Activated CD4-positive, alpha-beta T cell treated with anti-CD3 and anti-CD28 coated beads, Interleukin-2, Interleukin-6, amounts not matched to agents 100 ng/mL and 50 ng/mL, durations not matched to agents 16 hours and 8 hours (primary cell): Measurements from ENCODE around the gene ORM1.
A peak's percentile ranks its signal among the peaks of the same experiment; 100 is the strongest.
"Not testable (repeated sequence)": the region's sequence is repeated elsewhere in the genome, so short reads cannot be mapped to it uniquely, and the experiment has no call there.

Source experiments
- DNase-seq: peaks from one replicate; pipeline ENCODE4 v3.0.0-alpha.2; 2020

Gene ORM1

GRCh38 chr9:114308361-114308950 lies 14.4 kb upstream of the ORM1 start:
- no peak for DNase-seq

DNA sequence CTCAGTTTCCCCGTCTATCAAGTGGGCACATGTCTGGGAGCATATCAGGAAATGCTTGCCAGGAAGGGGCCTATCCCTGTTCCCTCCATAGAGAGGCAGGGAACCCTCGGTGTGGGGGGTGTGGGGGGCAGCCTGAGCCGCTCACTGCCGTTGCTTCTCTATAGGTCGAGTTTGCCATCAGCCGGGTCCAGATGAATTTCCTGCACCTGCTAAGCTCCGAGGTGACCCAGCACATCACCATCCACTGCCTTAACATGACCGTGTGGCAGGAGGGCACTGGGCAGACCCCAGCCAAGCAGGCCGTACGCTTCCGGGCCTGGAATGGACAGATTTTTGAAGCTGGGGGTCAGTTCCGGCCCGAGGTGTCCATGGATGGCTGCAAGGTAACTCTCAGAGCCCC lies 13.8 kb upstream of the ORM1 start:
- DNase-seq = no peak

DNA sequence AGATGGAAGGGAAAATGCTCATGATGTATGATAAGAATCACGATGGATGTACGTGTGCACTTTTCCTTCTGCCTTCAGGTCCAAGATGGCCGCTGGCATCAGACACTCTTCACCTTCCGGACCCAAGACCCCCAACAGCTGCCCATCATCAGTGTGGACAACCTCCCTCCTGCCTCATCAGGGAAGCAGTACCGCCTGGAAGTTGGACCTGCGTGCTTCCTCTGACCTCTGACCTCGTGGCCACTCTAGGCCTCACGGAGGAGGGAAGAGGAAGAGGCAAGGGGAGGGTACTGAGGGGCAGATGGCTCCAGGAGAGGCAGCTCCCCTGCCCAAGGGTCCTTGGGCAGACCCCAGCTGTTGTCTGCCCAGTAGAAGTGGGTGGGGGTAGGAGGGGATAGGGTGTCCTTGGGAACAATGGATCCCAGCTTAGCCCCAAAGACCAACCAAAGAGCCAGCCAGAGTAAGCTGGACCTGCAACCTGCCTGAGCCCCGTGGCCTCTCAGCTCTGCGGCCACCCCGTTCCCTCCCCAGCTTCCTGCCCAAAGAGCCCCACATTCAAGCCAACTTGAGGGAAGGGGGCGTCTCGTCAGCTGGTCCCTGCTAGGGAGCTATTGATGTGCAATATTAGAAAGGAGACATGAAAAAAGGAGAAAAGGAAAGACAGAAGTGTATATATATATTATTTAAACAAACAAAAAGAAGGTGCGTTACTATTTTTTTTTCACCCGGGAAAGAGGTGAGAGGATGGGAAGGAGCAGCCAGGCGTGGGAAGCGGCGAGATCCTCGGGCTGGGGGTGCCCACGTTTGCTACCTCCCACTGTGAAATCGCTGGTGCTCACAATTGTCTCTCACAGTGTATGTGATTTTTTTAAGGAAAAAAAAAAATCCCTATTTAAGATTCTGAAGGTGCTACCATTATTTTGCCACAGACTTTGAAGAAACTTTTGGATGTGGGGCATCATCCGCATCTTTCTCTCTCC lies 12.1 kb upstream of the ORM1 start:
- DNase-seq = no peak

GRCh38 chr9:114311571-114312512 lies 11.1 kb upstream of the ORM1 start:
- no peak for DNase-seq

DNA sequence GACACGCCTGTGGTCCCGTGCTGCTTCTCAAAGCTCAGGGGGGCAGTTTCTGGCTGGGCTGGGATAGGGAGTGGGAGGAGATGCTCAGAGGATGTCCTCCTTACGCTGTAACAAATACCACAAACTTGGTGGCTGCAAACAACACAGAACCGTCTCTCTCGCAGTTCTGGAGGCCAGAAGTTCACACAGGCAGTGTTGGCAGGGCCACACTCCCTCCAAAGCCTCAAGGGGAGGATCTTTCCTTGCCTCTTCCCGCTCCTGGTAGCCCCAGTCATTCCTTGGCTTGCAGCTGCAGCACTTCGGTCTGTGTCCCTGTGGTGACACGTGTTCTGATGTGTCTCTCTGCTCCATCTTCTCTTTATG lies 10.4 kb upstream of the ORM1 start:
- no peak for DNase-seq

GRCh38 chr9:114313186-114313585 lies 9.7 kb upstream of the ORM1 start:
- no peak for DNase-seq

DNA sequence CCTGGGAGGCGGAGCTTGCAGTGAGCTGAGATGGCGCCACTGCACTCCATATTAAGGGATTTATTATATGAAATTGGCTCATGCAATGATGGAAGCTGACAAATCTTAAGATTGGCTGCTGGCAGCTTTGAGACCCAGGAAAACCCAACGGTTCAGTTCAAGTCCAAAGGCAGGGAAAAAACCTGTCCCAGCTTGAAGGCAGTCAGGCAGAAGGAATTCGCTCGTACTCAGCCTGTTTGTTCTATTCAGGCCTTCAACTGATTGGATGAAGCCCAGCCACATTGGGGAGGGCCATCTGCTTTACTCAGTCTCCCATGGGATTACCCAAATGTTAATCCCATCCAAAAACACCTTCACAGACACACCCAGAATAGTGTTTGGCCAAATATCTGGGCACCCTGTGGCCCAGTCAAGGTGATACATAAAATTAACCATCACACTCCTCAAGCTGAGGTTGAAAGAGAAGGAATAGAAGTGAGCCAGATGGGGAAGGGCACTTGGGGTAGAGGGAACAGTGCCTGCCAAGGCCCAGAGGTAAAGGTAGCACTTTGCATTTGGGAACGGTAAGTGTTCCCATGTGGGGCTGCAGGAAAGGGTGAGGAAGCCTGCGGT lies 8.5 kb upstream of the ORM1 start:
- DNase-seq = no peak

GRCh38 chr9:114314881-114315722 lies 7.8 kb upstream of the ORM1 start:
- no peak for DNase-seq

GRCh38 chr9:114315723-114316363 lies 7.1 kb upstream of the ORM1 start:
- no peak for DNase-seq

- DNase-seq = no peak
Observed at GRCh38 chr9:114316605-114317230, 6.2 kb upstream of the ORM1 start.

DNA sequence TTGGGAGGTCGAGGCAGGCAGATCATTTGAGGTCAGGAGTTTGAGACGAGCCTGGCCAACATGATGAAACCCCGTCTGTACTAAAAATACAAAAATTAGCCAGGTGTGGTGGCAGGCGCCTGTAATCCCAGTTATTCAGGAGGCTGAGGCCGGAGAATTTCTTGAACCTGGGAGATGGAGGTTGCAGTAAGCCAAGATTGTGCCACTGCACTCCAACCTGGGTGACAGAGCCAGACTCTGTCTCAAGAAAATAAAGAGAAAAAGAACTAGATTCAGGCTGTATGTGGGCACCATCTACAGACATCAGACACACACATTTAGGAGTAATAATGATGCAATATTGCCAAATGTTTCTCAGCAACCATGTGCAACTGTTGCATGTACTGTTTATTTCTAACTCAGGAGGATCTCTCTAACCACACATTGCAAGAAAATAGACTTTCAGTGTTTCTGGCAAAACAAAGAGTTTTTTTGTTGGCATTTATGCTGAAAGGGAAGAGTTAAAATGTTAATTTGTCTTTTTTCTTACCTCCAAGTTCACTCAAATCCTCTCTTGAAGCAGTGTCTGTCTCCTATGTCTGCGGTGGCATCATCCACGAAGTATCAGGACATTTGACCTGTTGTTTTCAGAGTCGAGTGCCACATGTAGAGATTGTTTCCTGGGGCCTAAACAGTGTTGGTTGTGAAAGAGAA lies 5.1 kb upstream of the ORM1 start:
- peak; percentile 27 for DNase-seq

- no peak for DNase-seq
Observed at GRCh38 chr9:114318416-114318815, 4.5 kb upstream of the ORM1 start.

GRCh38 chr9:114319147-114319546 lies 3.8 kb upstream of the ORM1 start:
- no peak for DNase-seq

GRCh38 chr9:114320710-114321109 lies 2.2 kb upstream of the ORM1 start:
- not testable (repeated sequence) for DNase-seq

DNA sequence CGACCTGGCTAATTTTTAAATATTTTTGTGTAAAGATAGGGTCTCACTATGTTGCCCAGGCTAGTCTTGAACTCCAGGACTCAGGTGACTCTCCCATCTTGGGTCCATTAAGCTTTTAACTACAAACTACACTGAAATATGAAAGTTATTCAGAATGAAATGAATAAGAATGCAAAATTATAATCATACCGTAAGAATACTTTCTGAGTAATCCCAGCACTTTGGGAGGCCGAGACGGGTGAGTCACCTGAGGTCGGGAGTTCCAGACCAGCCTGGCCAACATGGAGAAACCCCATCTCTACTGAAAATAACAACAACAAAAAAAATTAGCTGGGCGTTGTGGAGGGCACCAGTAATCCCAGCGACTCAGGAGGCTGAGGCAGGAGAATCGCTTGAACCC lies 1.1 kb upstream of the ORM1 start:
- DNase-seq = peak; percentile 54

- DNase-seq = not testable (repeated sequence)
Observed at GRCh38 chr9:114322160-114322818, 609 bp upstream of the ORM1 start.

DNA sequence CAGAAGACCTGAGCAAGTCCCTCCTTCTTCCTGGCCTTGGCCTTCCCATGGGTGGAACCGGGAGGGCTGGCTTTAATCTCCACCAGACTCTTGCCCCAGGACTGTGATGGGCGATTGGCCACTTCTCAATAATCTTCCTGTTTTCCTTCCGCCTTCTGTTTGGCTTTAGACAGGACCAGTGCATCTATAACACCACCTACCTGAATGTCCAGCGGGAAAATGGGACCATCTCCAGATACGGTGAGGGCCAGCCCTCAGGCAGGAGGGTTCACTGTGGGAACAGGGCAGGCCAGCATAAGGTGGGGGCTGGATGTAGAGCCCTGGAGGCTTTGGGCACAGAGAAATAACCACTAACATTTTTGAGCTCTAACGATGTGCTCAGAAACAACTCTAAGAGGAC lies 951 bp downstream of the ORM1 start:
- DNase-seq = not testable (repeated sequence)

DNA sequence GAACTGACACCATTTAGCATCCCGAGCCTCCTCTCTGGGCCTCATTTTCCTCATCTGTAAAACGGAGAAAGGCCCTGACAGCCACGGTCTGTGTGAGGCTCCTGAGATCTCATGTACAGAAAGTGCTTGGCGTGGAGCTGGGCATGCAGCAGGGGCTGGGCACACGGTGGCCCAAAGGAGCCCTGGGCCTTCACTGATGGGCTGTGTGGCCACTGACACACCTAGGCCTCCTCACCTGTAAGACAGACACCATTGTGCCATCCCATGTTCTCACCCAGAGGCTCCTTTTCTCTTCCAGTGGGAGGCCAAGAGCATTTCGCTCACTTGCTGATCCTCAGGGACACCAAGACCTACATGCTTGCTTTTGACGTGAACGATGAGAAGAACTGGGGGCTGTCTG lies 1.6 kb downstream of the ORM1 start:
- no peak for DNase-seq

DNA sequence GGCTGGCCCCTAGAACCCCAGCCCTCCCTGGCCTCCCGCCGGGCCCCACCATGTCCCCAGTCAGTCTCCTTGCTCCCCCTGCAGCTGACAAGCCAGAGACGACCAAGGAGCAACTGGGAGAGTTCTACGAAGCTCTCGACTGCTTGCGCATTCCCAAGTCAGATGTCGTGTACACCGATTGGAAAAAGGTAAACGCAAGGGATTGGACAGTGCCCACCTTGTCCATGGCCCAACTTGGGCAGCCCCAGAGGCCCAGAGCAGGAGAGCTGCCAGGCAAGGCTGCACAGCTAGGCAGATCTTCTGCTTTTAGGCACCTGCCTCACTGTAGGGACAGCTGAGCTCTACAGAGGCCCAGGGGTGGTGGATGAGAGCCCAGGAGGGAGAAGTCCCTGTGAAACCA lies 2.1 kb downstream of the ORM1 start:
- DNase-seq = not testable (repeated sequence)
